Measurements from ENCODE around the gene SPDL1.

The SPDL1 gene
- long read RNA-seq, transcript SPDL1-201 (12 exons, 2,668 nt): major isoform, 78 of 112 reads
- long read RNA-seq, partial matches to known transcripts: 15 of 112 reads
- long read RNA-seq, other reads (novel, unspliced or antisense): 19 of 112 reads

- peak; percentile 83 to 96 for DNase-seq (ENCODE audit: low read depth in 1 of 2, low spot score in 1 of 2)
- TF ChIP-seq CTCF (IDR thresholded peaks at IDR 0.05; ENCODE audit: insufficient read depth, low read length): no peak
- peak; percentile 49; the same call in 1 of the 2 replicates for TF ChIP-seq GABPA (IDR thresholded peaks at IDR 0.05; ENCODE audit: low read depth)
- peak; percentile 54 for TF ChIP-seq POLR2AphosphoS5 (IDR thresholded peaks at IDR 0.05; ENCODE audit: low read depth)
- TF ChIP-seq SPI1 (IDR thresholded peaks at IDR 0.05; ENCODE audit: borderline replicate concordance, low read depth): no peak
- no peak for TF ChIP-seq REST (IDR thresholded peaks at IDR 0.05; ENCODE audit: insufficient replicate concordance, low read depth)
- Histone ChIP-seq H3K27ac (replicated peaks) (peak within 1 kb of the TSS; percentile 91), H3K4me3 (replicated peaks; ENCODE audit: insufficient read depth, low read length) (peak within 1 kb of the TSS; percentile 85), H3K27me3 (ENCODE audit: insufficient read depth, poor library complexity, severe bottlenecking) (no peaks in the 10 kb centered on the region)
Observed at GRCh38 chr5:169583424-169584220, at the start of gene SPDL1. SPDL1 (plus strand) TSS chr5:169583773; CDS start chr5:169588417, 4,644 bp downstream.

- TF ChIP-seq REST (IDR thresholded peaks at IDR 0.05; ENCODE audit: insufficient replicate concordance, low read depth) (no peak), GABPA (IDR thresholded peaks at IDR 0.05; ENCODE audit: low read depth) (no peak), SPI1 (IDR thresholded peaks at IDR 0.05; ENCODE audit: borderline replicate concordance, low read depth) (no peak), CTCF (IDR thresholded peaks at IDR 0.05; ENCODE audit: insufficient read depth, low read length) (no peak), POLR2AphosphoS5 (IDR thresholded peaks at IDR 0.05; ENCODE audit: low read depth) (no peak)
- no peak overlapping the region for H3K4me3 ChIP-seq (replicated peaks; ENCODE audit: insufficient read depth, low read length)
- DNase-seq (ENCODE audit: low read depth in 1 of 2, low spot score in 1 of 2): no peak
- H3K27me3 ChIP-seq (ENCODE audit: insufficient read depth, poor library complexity, severe bottlenecking): peaks cover 2% of the 10 kb centered on the region
- H3K27ac ChIP-seq (replicated peaks): no peak overlapping the region
Observed at GRCh38 chr5:169534311-169534880, 49.2 kb upstream of the SPDL1 start.

- no peak overlapping the region for H3K27ac ChIP-seq (replicated peaks)
- TF ChIP-seq SPI1 (IDR thresholded peaks at IDR 0.05; ENCODE audit: borderline replicate concordance, low read depth) (no peak), GABPA (IDR thresholded peaks at IDR 0.05; ENCODE audit: low read depth) (no peak), REST (IDR thresholded peaks at IDR 0.05; ENCODE audit: insufficient replicate concordance, low read depth) (no peak), POLR2AphosphoS5 (IDR thresholded peaks at IDR 0.05; ENCODE audit: low read depth) (no peak), CTCF (IDR thresholded peaks at IDR 0.05; ENCODE audit: insufficient read depth, low read length) (no peak)
- peaks cover 3% of the 10 kb centered on the region for H3K27me3 ChIP-seq (ENCODE audit: insufficient read depth, poor library complexity, severe bottlenecking)
- no peak for DNase-seq (ENCODE audit: low read depth in 1 of 2, low spot score in 1 of 2)
- no peak overlapping the region for H3K4me3 ChIP-seq (replicated peaks; ENCODE audit: insufficient read depth, low read length)
Observed at GRCh38 chr5:169534939-169535338, 48.6 kb upstream of the SPDL1 start.
